GM12873 (cell line): ENCODE data around the gene CDC42BPG.

Experiments
- TF ChIP-seq, protein P1 (sequence below): IDR thresholded peaks from 2 replicates; pipeline ENCODE4 v1.5.1; 2012; ENCODE audit warnings: low read depth, mild to moderate bottlenecking, moderate library complexity, low read length, control low read depth; ENCODE audit not compliant: insufficient read depth; ENCODE audit errors: missing control alignments

CDC42BPG gene

DNA sequence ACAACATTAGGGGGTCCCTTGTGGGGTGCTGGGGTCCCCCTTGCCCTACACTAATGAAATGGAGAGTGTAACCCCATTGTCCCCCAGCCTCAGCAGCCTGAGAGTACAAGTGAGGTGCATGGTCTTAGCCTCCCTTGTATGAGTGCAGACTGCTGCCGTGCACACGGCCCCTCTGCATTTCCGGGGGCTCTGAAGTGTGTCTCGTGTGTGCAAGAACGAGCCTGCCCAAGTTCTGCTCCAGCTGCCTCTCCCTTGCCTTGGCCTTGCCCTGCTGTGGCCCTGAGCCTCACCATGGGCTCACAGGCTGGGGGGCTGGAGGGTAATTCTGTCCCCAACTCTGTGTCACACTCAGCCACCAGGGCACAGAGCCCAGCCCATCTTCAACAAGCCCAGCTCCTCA is 39.1 kb upstream of the CDC42BPG start:
- TF ChIP-seq, protein P1, sequence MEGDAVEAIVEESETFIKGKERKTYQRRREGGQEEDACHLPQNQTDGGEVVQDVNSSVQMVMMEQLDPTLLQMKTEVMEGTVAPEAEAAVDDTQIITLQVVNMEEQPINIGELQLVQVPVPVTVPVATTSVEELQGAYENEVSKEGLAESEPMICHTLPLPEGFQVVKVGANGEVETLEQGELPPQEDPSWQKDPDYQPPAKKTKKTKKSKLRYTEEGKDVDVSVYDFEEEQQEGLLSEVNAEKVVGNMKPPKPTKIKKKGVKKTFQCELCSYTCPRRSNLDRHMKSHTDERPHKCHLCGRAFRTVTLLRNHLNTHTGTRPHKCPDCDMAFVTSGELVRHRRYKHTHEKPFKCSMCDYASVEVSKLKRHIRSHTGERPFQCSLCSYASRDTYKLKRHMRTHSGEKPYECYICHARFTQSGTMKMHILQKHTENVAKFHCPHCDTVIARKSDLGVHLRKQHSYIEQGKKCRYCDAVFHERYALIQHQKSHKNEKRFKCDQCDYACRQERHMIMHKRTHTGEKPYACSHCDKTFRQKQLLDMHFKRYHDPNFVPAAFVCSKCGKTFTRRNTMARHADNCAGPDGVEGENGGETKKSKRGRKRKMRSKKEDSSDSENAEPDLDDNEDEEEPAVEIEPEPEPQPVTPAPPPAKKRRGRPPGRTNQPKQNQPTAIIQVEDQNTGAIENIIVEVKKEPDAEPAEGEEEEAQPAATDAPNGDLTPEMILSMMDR = no peak

- TF ChIP-seq, protein P1 = no peak
Observed at GRCh38 chr11:64882243-64882642, 37.8 kb upstream of the CDC42BPG start.

GRCh38 chr11:64881476-64881875 is 37.0 kb upstream of the CDC42BPG start:
- TF ChIP-seq, protein P1 = no peak

- TF ChIP-seq, protein P1 = no peak
Observed at GRCh38 chr11:64880240-64881001, 36.0 kb upstream of the CDC42BPG start.

- TF ChIP-seq, protein P1 = no peak
Observed at GRCh38 chr11:64879244-64879900, 34.9 kb upstream of the CDC42BPG start.

GRCh38 chr11:64878494-64879243 is 34.2 kb upstream of the CDC42BPG start, which contains the start of gene EHD1:
TSS of gene EHD1 (minus strand) at chr11:64878621. CDS start at chr11:64878464, 157 bp downstream.
- TF ChIP-seq, protein P1 = peak; percentile 60

- TF ChIP-seq, protein P1 = no peak
Observed at GRCh38 chr11:64878223-64878493, 33.7 kb upstream of the CDC42BPG start.
